Fibroblast of mammary gland (primary cell): ENCODE measurements around the gene TNK1.
"Not testable (repeated sequence)": the region's sequence is repeated elsewhere in the genome, so short reads cannot be mapped to it uniquely, and the experiment has no call there.

Source experiments
- DNase-seq: peaks from one replicate; pipeline ENCODE4 v3.0.0-alpha.2; 2010; ENCODE audit warnings: low read depth
- H3K4me3 ChIP-seq: 2 replicates; pipeline ENCODE4 v1.5.1; 2011; ENCODE audit warnings: low read depth, mild to moderate bottlenecking, low read length, moderate library complexity; ENCODE audit not compliant: control insufficient read depth
- TF ChIP-seq, protein P1 (sequence below): conservative IDR thresholded peaks from 2 replicates; pipeline ENCODE4 v1.5.1; 2011; ENCODE audit warnings: low read depth, low read length, inconsistent platforms; ENCODE audit not compliant: control insufficient read depth, insufficient read depth

Gene TNK1

DNA sequence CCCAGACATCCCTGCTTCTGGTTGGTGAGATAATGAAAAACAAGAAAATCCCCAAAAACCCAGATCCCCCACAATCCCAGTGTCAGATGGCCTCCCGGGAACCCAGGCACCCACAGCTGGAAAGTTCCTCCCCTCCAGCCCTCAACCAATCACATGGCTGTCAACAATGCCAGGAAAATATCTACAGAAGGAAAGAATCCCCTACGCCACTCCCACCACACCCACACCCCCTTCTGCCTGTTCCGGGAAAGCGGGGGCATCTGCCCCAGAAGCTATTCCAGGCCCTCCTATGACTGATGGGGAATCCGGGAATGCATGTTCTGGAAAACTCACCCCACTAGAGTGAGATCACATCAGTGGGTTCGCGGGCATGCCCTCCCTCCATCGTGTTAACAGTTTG, 24.1 kb upstream of the TNK1 start:
- DNase-seq = no peak
- TF ChIP-seq, protein P1, sequence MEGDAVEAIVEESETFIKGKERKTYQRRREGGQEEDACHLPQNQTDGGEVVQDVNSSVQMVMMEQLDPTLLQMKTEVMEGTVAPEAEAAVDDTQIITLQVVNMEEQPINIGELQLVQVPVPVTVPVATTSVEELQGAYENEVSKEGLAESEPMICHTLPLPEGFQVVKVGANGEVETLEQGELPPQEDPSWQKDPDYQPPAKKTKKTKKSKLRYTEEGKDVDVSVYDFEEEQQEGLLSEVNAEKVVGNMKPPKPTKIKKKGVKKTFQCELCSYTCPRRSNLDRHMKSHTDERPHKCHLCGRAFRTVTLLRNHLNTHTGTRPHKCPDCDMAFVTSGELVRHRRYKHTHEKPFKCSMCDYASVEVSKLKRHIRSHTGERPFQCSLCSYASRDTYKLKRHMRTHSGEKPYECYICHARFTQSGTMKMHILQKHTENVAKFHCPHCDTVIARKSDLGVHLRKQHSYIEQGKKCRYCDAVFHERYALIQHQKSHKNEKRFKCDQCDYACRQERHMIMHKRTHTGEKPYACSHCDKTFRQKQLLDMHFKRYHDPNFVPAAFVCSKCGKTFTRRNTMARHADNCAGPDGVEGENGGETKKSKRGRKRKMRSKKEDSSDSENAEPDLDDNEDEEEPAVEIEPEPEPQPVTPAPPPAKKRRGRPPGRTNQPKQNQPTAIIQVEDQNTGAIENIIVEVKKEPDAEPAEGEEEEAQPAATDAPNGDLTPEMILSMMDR = no peak
- H3K4me3 ChIP-seq = no peak overlapping the region

DNA sequence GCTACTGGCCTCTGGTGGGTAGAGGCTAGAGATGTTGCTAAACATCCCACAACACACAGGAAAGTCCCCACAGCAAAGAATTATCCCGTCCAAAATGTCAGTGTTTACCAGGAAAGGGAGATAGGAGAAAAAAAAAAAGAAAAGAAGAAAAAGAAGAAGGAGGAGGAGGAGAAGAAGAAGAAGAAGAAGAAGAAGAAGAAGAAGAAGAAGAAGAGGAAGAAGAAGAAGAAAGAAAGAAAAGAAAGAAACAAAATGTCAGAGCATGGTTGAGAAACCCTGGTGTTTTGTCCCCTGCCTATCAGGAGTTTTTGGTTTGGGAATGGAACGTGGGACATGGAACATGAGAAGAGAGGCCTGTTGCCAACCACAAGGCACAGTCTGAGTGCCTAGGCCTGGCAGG, 23.5 kb upstream of the TNK1 start:
- TF ChIP-seq, protein P1 = no peak
- DNase-seq = no peak
- H3K4me3 ChIP-seq = no peak overlapping the region

DNA sequence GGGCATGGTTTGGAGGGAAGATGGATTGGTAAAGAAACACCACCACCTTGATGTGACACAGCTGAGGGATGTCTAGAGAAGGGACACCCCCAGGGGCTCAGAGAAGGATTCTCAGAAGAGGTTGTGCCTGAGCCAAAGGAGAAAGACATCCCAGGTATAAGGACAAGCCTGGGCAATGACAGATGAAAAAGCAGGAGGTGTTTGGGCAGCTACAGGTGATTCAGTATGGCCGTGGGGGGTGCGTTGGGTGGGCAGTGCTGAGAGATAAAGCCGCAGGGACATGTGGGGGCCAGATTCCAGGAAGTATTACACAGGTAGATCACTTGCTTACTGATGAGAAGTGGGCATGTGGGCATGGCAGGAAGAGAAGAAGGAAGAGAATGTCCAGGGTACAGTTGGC, 19.0 kb upstream of the TNK1 start:
- DNase-seq = no peak
- TF ChIP-seq, protein P1 = no peak
- no peak overlapping the region for H3K4me3 ChIP-seq

DNA sequence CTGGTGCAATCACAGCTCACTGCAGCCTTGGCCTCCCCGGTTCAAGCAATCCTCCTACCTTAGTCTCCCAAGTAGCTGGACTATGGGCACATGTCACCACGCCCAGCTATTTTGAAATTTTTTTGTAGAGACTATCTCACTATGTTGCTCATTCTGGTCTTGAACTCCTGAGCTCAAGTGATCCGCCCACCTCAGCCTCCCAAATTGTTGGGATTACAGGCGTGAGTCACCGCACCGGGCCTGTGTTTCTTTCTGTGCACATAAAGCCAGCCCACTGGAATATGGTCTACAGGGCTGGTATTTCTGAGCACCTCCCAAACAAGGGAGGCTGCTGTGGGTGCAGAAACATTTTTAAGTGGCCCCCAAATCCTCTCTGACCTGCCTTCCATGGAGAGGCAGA, 17.6 kb upstream of the TNK1 start:
- no peak overlapping the region for H3K4me3 ChIP-seq
- peak; percentile 38 for DNase-seq
- TF ChIP-seq, protein P1 = no peak

DNA sequence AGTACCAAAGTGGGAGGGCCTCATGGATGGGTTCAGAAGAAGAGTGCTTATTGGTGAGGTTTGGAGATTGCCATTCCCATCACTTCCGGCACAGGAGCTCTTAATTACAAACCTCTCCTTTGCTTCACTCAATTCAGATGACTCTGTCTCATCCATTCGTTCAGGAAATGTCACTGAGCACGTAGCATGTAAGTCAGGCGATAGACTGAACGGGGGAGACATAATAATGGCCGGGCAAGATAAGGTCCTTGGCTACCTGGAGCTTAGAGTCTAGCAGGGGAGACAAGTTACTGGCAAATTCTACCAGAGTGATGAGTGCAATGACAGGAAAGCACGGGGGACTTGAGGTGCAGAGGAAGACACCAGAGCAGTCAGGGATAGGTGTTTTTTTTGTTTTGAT, 14.9 kb upstream of the TNK1 start:
- H3K4me3 ChIP-seq, DNase-seq: not testable (repeated sequence)

DNA sequence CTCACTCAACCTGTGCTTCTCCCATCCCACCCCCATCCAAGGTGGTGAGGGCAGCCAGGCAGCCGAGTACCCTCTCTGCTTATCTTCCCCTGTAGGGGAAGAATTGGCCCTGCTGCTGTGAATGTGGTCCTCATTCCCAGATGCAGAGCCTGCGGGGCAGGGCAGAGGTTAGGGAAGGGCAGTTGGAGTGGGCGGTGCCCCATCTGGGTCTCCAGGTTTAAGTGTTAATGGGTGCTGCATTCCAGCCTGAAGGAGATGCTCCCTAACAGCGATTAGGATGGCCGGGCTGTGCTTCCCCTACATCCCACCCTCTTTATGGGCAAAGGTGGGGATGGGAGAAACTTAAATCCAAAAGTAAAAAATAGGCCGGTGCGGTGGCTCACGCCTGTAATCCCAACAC, 13.8 kb upstream of the TNK1 start:
- no peak for DNase-seq

DNA sequence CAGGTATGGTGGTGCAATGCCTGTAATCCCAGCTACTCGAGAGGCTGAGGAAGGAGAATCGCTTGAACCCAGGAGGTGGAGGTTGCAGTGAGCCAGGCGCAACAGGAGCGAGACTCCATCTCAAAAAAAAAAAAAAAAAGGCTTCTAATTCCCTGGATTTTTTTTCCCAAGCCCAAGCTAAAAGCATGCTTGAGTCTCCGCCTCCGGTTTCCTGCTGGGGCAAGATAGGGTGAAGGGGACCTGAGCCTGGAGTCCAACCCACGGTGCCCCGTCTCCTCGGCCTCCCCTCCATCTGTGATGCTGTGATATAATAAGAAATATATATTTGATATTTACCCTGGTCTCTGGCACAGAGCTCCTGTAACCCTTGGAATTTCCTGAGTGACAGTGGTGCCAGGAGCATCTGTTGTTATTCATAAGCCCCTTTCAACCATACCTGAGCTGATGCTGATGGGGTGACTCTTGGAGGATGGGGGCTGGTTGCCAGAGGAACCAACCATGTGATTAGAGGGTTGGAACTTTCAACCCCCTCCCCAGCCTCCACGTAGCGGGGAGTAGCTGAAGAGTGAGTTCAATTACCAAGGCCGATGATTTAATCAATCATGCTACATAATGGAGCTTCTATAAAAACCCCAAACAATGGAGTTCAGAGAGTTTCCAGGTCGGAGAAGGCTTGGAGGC, 12.8 kb upstream of the TNK1 start:
- no peak for DNase-seq
- TF ChIP-seq, protein P1 = no peak
- no peak overlapping the region for H3K4me3 ChIP-seq

More for the DNA sequence above, 13.8 kb upstream of the TNK1 start:
- TF ChIP-seq, protein P1 = no peak
- H3K4me3 ChIP-seq = no peak overlapping the region

DNA sequence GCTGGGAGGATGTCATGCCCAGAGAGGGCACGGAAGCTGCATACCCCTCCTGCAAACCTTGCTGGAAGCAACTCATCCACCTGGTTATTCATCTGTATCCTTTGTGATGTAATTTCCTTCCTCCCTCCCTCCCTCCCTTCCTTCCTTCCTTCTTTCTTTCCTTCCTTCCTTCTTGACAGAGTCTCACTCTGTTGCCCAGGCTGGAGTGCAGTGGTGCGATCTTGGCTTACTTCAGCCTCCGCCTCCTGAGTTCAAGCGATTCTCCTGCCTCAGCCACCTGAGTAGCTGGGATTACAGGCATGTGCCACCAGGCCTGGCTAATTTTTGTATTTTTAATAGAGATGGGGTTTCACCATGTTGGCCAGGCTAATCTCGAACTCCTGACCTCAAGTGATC, 12.3 kb upstream of the TNK1 start:
- not testable (repeated sequence) for DNase-seq, H3K4me3 ChIP-seq
